IPS-NIHi11 (cell line): ENCODE data around the gene ROR2.

Experiments used
- DNase-seq: peaks from one replicate; pipeline ENCODE4 v3.0.0; 2012; ENCODE audit warnings: mixed read lengths, low spot score

Gene ROR2

GRCh38 chr9:91900055-91900796, 49.8 kb downstream of the ROR2 start:
- DNase-seq = no peak

GRCh38 chr9:91899594-91899993, 50.4 kb downstream of the ROR2 start:
- no peak for DNase-seq

- DNase-seq = no peak
Observed at GRCh38 chr9:91899219-91899563, 50.8 kb downstream of the ROR2 start.

- DNase-seq = peak; percentile 54
Observed at GRCh38 chr9:91898451-91899218, 51.4 kb downstream of the ROR2 start.

GRCh38 chr9:91897201-91897600, 52.8 kb downstream of the ROR2 start:
- DNase-seq = no peak

- peak; percentile 47 for DNase-seq
Observed at GRCh38 chr9:91896513-91897121, 53.4 kb downstream of the ROR2 start.

GRCh38 chr9:91896097-91896496, 53.9 kb downstream of the ROR2 start:
- no peak for DNase-seq

GRCh38 chr9:91894536-91894935, 55.5 kb downstream of the ROR2 start:
- DNase-seq = no peak

- no peak for DNase-seq
Observed at GRCh38 chr9:91894023-91894422, 56.0 kb downstream of the ROR2 start.

- DNase-seq = no peak
Observed at GRCh38 chr9:91891915-91892314, 58.1 kb downstream of the ROR2 start.

- DNase-seq = no peak
Observed at GRCh38 chr9:91890662-91891061, 59.4 kb downstream of the ROR2 start.

- no peak for DNase-seq
Observed at GRCh38 chr9:91889161-91889911, 60.7 kb downstream of the ROR2 start.

- DNase-seq = peak; percentile 59
Observed at GRCh38 chr9:91886414-91887076, 63.5 kb downstream of the ROR2 start.

- no peak for DNase-seq
Observed at GRCh38 chr9:91885746-91886413, 64.1 kb downstream of the ROR2 start.

GRCh38 chr9:91884696-91885687, 65.0 kb downstream of the ROR2 start:
- peak; percentile 49 for DNase-seq

GRCh38 chr9:91884153-91884552, 65.9 kb downstream of the ROR2 start:
- no peak for DNase-seq

- DNase-seq = no peak
Observed at GRCh38 chr9:91883503-91883902, 66.5 kb downstream of the ROR2 start.

GRCh38 chr9:91882627-91883026, 67.4 kb downstream of the ROR2 start:
- DNase-seq = no peak

GRCh38 chr9:91880378-91880972, 69.6 kb downstream of the ROR2 start:
- DNase-seq = no peak

GRCh38 chr9:91879231-91879630, 70.8 kb downstream of the ROR2 start:
- no peak for DNase-seq
